Measurements from ENCODE around the gene ALDH5A1.

GRCh38 chr6:24445704-24446103, 49.1 kb upstream of the ALDH5A1 start:
- TF ChIP-seq POLR2A (IDR thresholded peaks at IDR 0.05; ENCODE audit: insufficient read depth in 1 of 2, low read depth in 2 of 2, low read length in 2 of 2) (no peak), MIXL1 (CRISPR knock-in tag; IDR thresholded peaks at IDR 0.05) (no peak), SKI (IDR thresholded peaks at IDR 0.05; ENCODE audit: partially characterized antibody) (no peak), MYNN (CRISPR knock-in tag; IDR thresholded peaks at IDR 0.05; ENCODE audit: low read depth) (no peak), RAD21 (CRISPR knock-in tag; IDR thresholded peaks at IDR 0.05) (no peak), CTCF (CRISPR knock-in tag; IDR thresholded peaks at IDR 0.05) (no peak), CENPT (CRISPR knock-in tag; IDR thresholded peaks at IDR 0.05; ENCODE audit: low read depth) (no peak), ZFP36 (IDR thresholded peaks at IDR 0.05; ENCODE audit: borderline replicate concordance, low read depth, low read length, partially characterized antibody) (no peak), CREB1 (IDR thresholded peaks at IDR 0.05) (no peak), CREB1 (CRISPR knock-in tag; IDR thresholded peaks at IDR 0.05) (no peak), NFE2 (CRISPR knock-in tag; IDR thresholded peaks at IDR 0.05) (no peak), HNRNPUL1 (IDR thresholded peaks at IDR 0.05; ENCODE audit: low read depth, low read length) (no peak), ZSCAN5A (CRISPR knock-in tag; IDR thresholded peaks at IDR 0.05; ENCODE audit: borderline replicate concordance) (no peak), PATZ1 (CRISPR knock-in tag; IDR thresholded peaks at IDR 0.05) (no peak)

All from HepG2 (cell line).